Measurements from ENCODE around the gene TTC33. TPM values are rescaled to one million over a fixed set of nuclear protein-coding genes. Genes with fewer than 3 reads are reported as not detected.
A peak's percentile ranks its signal among the peaks of the same experiment; 100 is the strongest.

The TTC33 gene
- total RNA-seq, 4 donors from 2014 or later: 8.5 to 11.8 (median 9.6) TPM

- TF ChIP-seq POLR2AphosphoS5 (IDR thresholded peaks at IDR 0.05): no peak
- no peak for TF ChIP-seq POLR2A (IDR thresholded peaks at IDR 0.05)
- no peak for TF ChIP-seq CTCF (IDR thresholded peaks at IDR 0.05)
- no peak for TF ChIP-seq EP300 (IDR thresholded peaks at IDR 0.05)
- Histone ChIP-seq H3K27ac (no peak overlapping the region), H3K9me3 (no peaks in the 10 kb centered on the region), H3K36me3 (peaks cover 18% of the 10 kb centered on the region), H3K4me1 (no peaks in the 10 kb centered on the region), H3K4me3 (no peak overlapping the region), H3K27me3 (no peaks in the 10 kb centered on the region)
- 88% methylated on average over 2 of the region's 2 CpGs for WGBS
- DNase-seq (ENCODE audit: low spot score in 2 of 2): no peak
Observed at GRCh38 chr5:40743771-40744170, 12.0 kb downstream of the TTC33 start.

- TF ChIP-seq POLR2A (IDR thresholded peaks at IDR 0.05) (no peak), POLR2AphosphoS5 (IDR thresholded peaks at IDR 0.05) (no peak), EP300 (IDR thresholded peaks at IDR 0.05) (no peak), CTCF (IDR thresholded peaks at IDR 0.05) (no peak)
- no peak for DNase-seq (ENCODE audit: low spot score in 2 of 2)
- Histone ChIP-seq H3K36me3 (peaks cover 18% of the 10 kb centered on the region), H3K27me3 (no peaks in the 10 kb centered on the region), H3K9me3 (no peaks in the 10 kb centered on the region), H3K4me1 (peaks cover 21% of the 10 kb centered on the region), H3K4me3 (no peak overlapping the region), H3K27ac (no peak overlapping the region)
Observed at GRCh38 chr5:40738502-40738901, 17.3 kb downstream of the TTC33 start.

- TF ChIP-seq CTCF (IDR thresholded peaks at IDR 0.05) (peak; percentile 43 to 58), EP300 (IDR thresholded peaks at IDR 0.05) (no peak)
- Histone ChIP-seq H3K36me3 (peaks cover 12% of the 10 kb centered on the region), H3K9me3 (no peaks in the 10 kb centered on the region), H3K27me3 (no peaks in the 10 kb centered on the region), H3K4me1 (peaks cover 24% of the 10 kb centered on the region), H3K27ac (no peak overlapping the region), H3K4me3 (no peak overlapping the region)
- 9% methylated on average over 1 of the region's 1 CpG for WGBS
- DNase-seq (ENCODE audit: low spot score in 2 of 2): no peak
Observed at GRCh38 chr5:40736103-40736875, 19.5 kb downstream of the TTC33 start.

GRCh38 chr5:40735609-40736008, 20.2 kb downstream of the TTC33 start:
- Histone ChIP-seq H3K9me3 (no peaks in the 10 kb centered on the region), H3K4me3 (no peak overlapping the region), H3K4me1 (peaks cover 24% of the 10 kb centered on the region), H3K27ac (no peak overlapping the region), H3K27me3 (no peaks in the 10 kb centered on the region), H3K36me3 (peaks cover 10% of the 10 kb centered on the region)
- DNase-seq (ENCODE audit: low spot score in 2 of 2): no peak
- TF ChIP-seq CTCF (IDR thresholded peaks at IDR 0.05) (no peak), POLR2AphosphoS5 (IDR thresholded peaks at IDR 0.05) (no peak), POLR2A (IDR thresholded peaks at IDR 0.05) (no peak), EP300 (IDR thresholded peaks at IDR 0.05) (no peak)

GRCh38 chr5:40734986-40735385, 20.8 kb downstream of the TTC33 start:
- no peak for DNase-seq (ENCODE audit: low spot score in 2 of 2)

More at GRCh38 chr5:40734986-40735385, 20.8 kb downstream of the TTC33 start:
- no peak for TF ChIP-seq POLR2AphosphoS5 (IDR thresholded peaks at IDR 0.05)
- TF ChIP-seq POLR2A (IDR thresholded peaks at IDR 0.05): no peak
- TF ChIP-seq EP300 (IDR thresholded peaks at IDR 0.05): no peak
- Histone ChIP-seq H3K27ac (no peak overlapping the region), H3K9me3 (no peaks in the 10 kb centered on the region), H3K36me3 (peaks cover 5% of the 10 kb centered on the region), H3K27me3 (no peaks in the 10 kb centered on the region), H3K4me1 (peaks cover 24% of the 10 kb centered on the region), H3K4me3 (no peak overlapping the region)
- 81% methylated on average over 2 of the region's 2 CpGs for WGBS

Data from suprapubic skin (tissue), 4 donors.